GM23338 (cell line): ENCODE measurements around the gene PIAS1.

Experiments
- CREB1 ChIP-seq: fragments of 250-450 bp; sonication (Bioruptor Pico); IDR thresholded peaks from 2 replicates; pipeline ENCODE4 v1.5.0; 2020; ENCODE audit warnings: low read depth, mild to moderate bottlenecking, moderate library complexity
- EZH2 ChIP-seq: fragments of 200-600 bp; sonication (generic); IDR thresholded peaks from one replicate; pipeline ENCODE4 v1.8.0; 2017; ENCODE audit warnings: antibody characterized with exemption, mild to moderate bottlenecking, low read depth; ENCODE audit not compliant: unreplicated experiment
- EZH2phosphoT487 ChIP-seq: fragments of 200-600 bp; sonication (generic); IDR thresholded peaks from one replicate; pipeline ENCODE4 v1.8.1; 2018; ENCODE audit warnings: antibody characterized with exemption; ENCODE audit not compliant: unreplicated experiment
- JUNB ChIP-seq: IDR thresholded peaks from one replicate; pipeline ENCODE4 v1.6.1; 2016; ENCODE audit warnings: antibody characterized with exemption; ENCODE audit not compliant: unreplicated experiment
- NANOG ChIP-seq: IDR thresholded peaks from 2 replicates; pipeline ENCODE4 v1.6.1; 2016; ENCODE audit warnings: antibody characterized with exemption, borderline replicate concordance
- POLR2AphosphoS5 ChIP-seq: IDR thresholded peaks from 2 replicates; pipeline ENCODE4 v1.6.1; 2016; ENCODE audit warnings: antibody characterized with exemption, low read depth
- REST ChIP-seq: IDR thresholded peaks from one replicate; pipeline ENCODE4 v1.6.1; 2018; ENCODE audit warnings: antibody characterized with exemption; ENCODE audit not compliant: unreplicated experiment
- STAT1 ChIP-seq: IDR thresholded peaks from one replicate; pipeline ENCODE4 v1.6.1; 2016; ENCODE audit warnings: antibody characterized with exemption; ENCODE audit not compliant: unreplicated experiment
- ZNF114 ChIP-seq: fragments of 250-450 bp; sonication (Bioruptor Pico); IDR thresholded peaks from 2 replicates; pipeline ENCODE4 v1.5.0; 2020; ENCODE audit warnings: mild to moderate bottlenecking, moderate library complexity
- ZNF331 ChIP-seq: fragments of 250-450 bp; sonication (Bioruptor Pico); IDR thresholded peaks from 2 replicates; pipeline ENCODE4 v1.5.0; 2020; ENCODE audit warnings: low read depth, mild to moderate bottlenecking, moderate library complexity
- TF ChIP-seq, protein P1 (sequence below), 2 experiments: fragments of 200-600 bp in 1 of 2; sonication (generic) in 1 of 2; conservative IDR thresholded peaks; 2 replicates each; pipeline versions ENCODE4 v1.5.1 to v1.6.1; 2016 to 2017; ENCODE audit warnings: antibody characterized with exemption in 2 of 2, low read depth in 2 of 2, mild to moderate bottlenecking in 2 of 2, moderate library complexity in 1 of 2
- TF ChIP-seq, protein P2 (sequence below): IDR thresholded peaks from 2 replicates; pipeline ENCODE4 v1.6.1; 2016; ENCODE audit warnings: antibody characterized with exemption

DNA sequence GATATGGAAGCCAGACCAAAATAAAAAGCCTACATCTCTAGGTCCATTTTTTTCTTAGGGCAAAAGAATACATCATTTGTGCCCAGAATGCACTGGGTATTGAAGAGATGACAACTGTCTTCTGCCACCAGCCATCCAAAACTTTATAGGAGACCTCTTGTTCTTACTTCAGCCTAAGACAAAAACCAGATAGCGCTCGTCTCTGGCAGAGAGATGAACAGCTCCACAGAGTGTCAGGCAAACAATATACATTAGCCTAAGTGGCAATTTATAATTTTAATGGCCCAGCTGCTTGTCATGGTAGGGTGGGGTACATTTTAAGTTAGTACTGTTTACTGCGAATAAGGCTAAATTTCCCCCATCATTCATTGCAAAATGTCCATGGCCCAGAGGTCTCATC, 38.9 kb upstream of the PIAS1 start:
- TF ChIP-seq POLR2AphosphoS5, result no peak
- TF ChIP-seq, protein P1, sequence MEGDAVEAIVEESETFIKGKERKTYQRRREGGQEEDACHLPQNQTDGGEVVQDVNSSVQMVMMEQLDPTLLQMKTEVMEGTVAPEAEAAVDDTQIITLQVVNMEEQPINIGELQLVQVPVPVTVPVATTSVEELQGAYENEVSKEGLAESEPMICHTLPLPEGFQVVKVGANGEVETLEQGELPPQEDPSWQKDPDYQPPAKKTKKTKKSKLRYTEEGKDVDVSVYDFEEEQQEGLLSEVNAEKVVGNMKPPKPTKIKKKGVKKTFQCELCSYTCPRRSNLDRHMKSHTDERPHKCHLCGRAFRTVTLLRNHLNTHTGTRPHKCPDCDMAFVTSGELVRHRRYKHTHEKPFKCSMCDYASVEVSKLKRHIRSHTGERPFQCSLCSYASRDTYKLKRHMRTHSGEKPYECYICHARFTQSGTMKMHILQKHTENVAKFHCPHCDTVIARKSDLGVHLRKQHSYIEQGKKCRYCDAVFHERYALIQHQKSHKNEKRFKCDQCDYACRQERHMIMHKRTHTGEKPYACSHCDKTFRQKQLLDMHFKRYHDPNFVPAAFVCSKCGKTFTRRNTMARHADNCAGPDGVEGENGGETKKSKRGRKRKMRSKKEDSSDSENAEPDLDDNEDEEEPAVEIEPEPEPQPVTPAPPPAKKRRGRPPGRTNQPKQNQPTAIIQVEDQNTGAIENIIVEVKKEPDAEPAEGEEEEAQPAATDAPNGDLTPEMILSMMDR (conservative IDR thresholded peaks at IDR 0.05; ENCODE audit: low read depth in 2 of 2), result no peak
- TF ChIP-seq CREB1 (CRISPR knock-in tag), result no peak
- TF ChIP-seq ZNF331 (CRISPR knock-in tag), result no peak
- no peak for TF ChIP-seq EZH2phosphoT487
- TF ChIP-seq EZH2, result no peak
- no peak for TF ChIP-seq JUNB
- no peak for TF ChIP-seq REST
- TF ChIP-seq STAT1, result no peak
- TF ChIP-seq NANOG, result no peak
- TF ChIP-seq, protein P2, sequence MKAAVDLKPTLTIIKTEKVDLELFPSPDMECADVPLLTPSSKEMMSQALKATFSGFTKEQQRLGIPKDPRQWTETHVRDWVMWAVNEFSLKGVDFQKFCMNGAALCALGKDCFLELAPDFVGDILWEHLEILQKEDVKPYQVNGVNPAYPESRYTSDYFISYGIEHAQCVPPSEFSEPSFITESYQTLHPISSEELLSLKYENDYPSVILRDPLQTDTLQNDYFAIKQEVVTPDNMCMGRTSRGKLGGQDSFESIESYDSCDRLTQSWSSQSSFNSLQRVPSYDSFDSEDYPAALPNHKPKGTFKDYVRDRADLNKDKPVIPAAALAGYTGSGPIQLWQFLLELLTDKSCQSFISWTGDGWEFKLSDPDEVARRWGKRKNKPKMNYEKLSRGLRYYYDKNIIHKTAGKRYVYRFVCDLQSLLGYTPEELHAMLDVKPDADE, result no peak
- no peak for TF ChIP-seq ZNF114 (CRISPR knock-in tag)
